Measurements from ENCODE around the gene NHSL1.

Gene NHSL1

DNA sequence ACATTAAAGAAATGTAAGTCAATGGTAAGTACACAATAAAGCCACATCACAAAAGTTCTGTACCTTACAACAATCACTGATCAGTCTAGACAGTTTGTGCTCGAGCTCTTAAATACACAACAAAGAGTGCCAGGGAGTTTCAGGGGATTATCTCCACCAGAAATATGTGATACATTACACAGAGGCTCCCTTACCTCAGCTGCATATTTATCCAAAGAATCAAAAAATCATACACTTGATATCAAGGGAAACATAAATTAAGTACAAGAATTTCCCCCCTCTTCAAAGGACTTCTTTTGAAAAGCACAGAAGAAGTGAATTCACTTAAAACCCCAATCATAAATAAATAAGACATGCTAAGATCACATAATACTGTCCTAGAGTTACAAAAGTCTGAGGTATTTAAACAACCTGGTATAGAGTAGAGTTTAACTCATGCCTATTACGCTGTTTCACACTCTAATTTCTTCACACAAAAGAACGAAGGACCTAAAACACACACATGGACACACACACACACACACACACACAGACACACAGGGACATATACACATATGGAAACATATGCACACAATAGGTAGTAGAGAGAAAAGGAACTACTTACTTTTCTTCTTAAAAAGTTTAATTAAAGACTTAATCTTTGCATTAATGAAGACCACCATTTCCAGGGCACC lies 528 bp downstream of the NHSL1 start:
- ATAC-seq (ENCODE audit: low read depth) (no peak), DNase-seq (ENCODE audit: low spot score in 2 of 2) (no peak)
- H3K9me3 Mint-ChIP-seq = no peaks in the 10 kb centered on the region
- no peak overlapping the region for H3K27ac Mint-ChIP-seq
- H3K4me1 Mint-ChIP-seq = peaks cover 11% of the 10 kb centered on the region
- H3K36me3 Mint-ChIP-seq = no peaks in the 10 kb centered on the region
- peaks cover 19% of the 10 kb centered on the region for H3K27me3 Mint-ChIP-seq
- peak overlapping the region; percentile 44 for H3K4me3 Mint-ChIP-seq

DNA sequence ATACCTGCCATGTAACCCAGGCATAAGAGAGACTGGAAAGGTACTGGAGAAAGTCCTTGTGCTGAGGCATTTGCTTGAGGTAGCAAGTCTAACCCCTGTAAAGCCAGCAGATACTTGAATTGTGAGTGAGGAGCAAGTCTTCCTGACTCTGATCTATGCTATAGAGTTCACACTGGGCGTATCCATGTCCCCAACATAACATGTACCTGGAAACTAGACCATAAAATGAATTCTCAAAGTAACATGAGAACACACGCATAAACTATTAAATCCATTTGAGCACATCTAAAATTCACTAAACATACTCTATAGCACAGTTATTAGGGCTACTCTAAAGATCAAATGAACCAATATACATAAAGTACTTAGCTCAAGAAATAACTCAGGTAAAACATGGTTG lies 2.0 kb downstream of the NHSL1 start:
- Mint-ChIP-seq H3K4me1 (peaks cover 11% of the 10 kb centered on the region), H3K27me3 (peaks cover 21% of the 10 kb centered on the region), H3K27ac (no peak overlapping the region), H3K4me3 (no peak overlapping the region), H3K36me3 (no peaks in the 10 kb centered on the region), H3K9me3 (no peaks in the 10 kb centered on the region)
- ATAC-seq (ENCODE audit: low read depth) (no peak), DNase-seq (ENCODE audit: low spot score in 2 of 2) (no peak)

DNA sequence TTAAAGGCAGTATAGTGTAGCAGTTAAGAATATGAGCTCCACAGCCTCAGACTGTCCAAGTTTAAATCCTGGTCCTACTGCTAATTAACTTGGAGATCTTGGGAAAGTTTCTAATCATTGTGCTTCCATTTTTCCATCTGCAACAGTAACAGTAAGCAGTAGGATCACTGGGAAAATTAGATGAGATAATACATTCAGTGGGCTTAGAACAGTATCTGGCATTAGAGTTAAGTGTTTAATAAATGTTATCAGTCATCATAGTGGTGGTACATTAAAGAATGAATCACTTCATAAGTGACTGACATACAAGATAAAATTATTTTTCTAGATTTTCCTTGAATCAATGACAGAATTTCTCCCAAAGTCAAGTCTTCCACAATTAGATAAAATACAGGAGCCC lies 5.0 kb downstream of the NHSL1 start:
- ATAC-seq (ENCODE audit: low read depth) = no peak
- H3K9me3 Mint-ChIP-seq = no peaks in the 10 kb centered on the region
- peaks cover 19% of the 10 kb centered on the region for H3K27me3 Mint-ChIP-seq
- no peak overlapping the region for H3K4me3 Mint-ChIP-seq
- H3K4me1 Mint-ChIP-seq = peaks cover 2% of the 10 kb centered on the region
- H3K36me3 Mint-ChIP-seq = no peaks in the 10 kb centered on the region
- no peak overlapping the region for H3K27ac Mint-ChIP-seq
- no peak for DNase-seq (ENCODE audit: low spot score in 2 of 2)

DNA sequence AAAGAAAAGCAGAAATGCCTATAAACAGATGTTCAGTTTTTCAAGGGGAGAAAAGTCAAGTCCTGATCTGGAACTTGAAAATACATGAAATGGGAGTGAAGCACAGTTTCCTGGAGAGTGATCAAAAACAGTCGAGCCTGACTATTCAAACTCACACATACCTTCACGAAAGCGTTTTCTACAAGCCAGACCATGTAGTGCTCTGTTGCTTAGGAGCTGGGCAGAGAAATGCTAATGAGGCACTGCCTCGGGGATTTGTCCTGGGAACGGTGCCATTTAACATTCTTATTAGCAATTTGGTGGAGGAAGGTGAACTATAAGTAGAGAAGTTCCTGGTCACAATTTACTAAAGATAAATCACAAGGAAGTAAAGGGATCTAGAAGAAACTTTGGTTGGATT lies 5.9 kb downstream of the NHSL1 start:
- Mint-ChIP-seq H3K4me1 (no peaks in the 10 kb centered on the region), H3K4me3 (no peak overlapping the region), H3K9me3 (no peaks in the 10 kb centered on the region), H3K36me3 (no peaks in the 10 kb centered on the region), H3K27ac (no peak overlapping the region), H3K27me3 (peaks cover 17% of the 10 kb centered on the region)
- DNase-seq (ENCODE audit: low spot score in 2 of 2) (no peak), ATAC-seq (ENCODE audit: low read depth) (no peak)

DNA sequence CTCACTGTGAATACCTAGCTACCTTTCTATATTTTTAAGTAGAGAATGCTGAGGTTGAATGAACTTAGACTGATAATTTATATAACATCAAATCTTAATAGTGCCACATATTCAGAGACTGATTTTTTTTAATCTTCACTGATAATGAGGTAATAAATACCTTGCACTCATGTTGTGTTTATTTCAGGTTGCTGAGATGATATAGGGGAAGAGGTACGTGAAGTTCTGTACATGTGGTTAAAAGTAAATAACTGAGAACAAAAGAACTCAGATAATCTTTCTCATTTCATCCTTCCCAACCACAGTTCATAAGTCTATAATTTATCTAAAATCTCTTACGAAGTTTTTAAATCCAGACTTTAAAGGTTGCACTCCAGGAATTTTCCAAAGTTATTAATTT lies 6.4 kb downstream of the NHSL1 start:
- DNase-seq (ENCODE audit: low spot score in 2 of 2) (no peak), ATAC-seq (ENCODE audit: low read depth) (no peak)
- Mint-ChIP-seq H3K4me1 (no peaks in the 10 kb centered on the region), H3K4me3 (no peak overlapping the region), H3K27ac (no peak overlapping the region), H3K9me3 (no peaks in the 10 kb centered on the region), H3K27me3 (peaks cover 12% of the 10 kb centered on the region), H3K36me3 (no peaks in the 10 kb centered on the region)

DNA sequence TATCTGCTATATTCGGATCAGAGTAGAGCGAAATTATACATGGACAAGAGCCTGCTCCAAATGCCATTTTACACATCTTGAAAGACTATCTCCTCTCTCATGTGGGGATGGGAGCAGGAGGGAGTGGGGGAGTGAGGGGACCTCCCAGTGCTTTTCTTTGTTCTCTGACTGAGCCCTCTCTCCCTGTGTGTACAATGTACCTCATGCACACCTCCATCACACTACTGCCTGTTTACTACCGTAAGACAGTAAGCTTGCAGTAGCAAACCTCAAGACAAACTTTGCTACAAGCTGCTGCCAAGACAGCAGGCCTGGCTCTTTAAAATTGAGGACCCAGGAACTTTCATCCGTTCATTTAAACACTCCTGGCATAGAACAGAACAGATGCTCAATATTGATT lies 7.2 kb downstream of the NHSL1 start:
- H3K27ac Mint-ChIP-seq = no peak overlapping the region
- no peaks in the 10 kb centered on the region for H3K36me3 Mint-ChIP-seq
- H3K4me3 Mint-ChIP-seq = no peak overlapping the region
- no peaks in the 10 kb centered on the region for H3K9me3 Mint-ChIP-seq
- no peaks in the 10 kb centered on the region for H3K4me1 Mint-ChIP-seq
- DNase-seq (ENCODE audit: low spot score in 2 of 2) = no peak
- H3K27me3 Mint-ChIP-seq = peaks cover 10% of the 10 kb centered on the region
- ATAC-seq (ENCODE audit: low read depth) = no peak

DNA sequence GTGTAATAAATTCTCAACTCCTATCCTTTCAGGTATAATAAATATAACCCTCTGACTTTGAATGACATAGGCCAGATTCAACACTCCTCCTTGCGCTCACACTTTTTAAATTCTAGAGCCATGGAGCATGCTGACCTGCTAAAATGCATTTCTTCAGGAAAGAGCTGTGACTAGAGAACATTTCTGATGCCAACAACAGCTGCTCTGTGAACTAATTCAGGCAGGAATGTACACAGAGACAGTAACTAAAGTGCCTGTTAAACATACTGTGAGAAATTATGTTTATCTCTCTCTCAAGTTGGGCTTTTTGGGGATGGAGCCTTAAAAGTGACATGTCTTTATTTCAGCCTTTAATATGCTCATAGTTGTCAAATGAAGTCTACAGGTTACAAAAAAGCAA lies 8.3 kb downstream of the NHSL1 start:
- DNase-seq (ENCODE audit: low spot score in 2 of 2) (no peak), ATAC-seq (ENCODE audit: low read depth) (no peak)
- Mint-ChIP-seq H3K4me1 (no peaks in the 10 kb centered on the region), H3K9me3 (no peaks in the 10 kb centered on the region), H3K36me3 (no peaks in the 10 kb centered on the region), H3K27me3 (peaks cover 13% of the 10 kb centered on the region), H3K4me3 (no peak overlapping the region), H3K27ac (no peak overlapping the region)

DNA sequence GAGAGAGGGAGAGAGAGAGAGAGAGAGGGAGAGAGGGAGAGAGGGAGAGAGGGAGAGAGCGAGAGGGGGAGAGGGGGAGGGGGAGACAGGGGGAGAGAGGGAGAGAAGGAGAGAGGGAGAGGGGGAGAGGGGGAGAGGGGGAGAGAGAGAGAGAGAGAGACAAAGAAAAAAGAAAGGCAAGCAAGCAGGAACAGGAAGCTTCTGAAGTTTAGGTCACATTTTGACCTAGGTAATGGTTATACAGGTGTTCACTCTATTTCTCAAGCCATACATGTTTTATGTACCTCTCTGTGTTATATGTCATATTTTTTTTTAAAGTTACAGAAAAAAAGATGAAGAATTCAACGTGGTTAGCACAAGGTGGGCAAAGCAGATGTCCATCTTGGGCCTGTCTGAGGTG lies 9.4 kb downstream of the NHSL1 start:
- no peak overlapping the region for H3K27ac Mint-ChIP-seq
- H3K27me3 Mint-ChIP-seq = peaks cover 16% of the 10 kb centered on the region
- ATAC-seq (ENCODE audit: low read depth) (no peak), DNase-seq (ENCODE audit: low spot score in 2 of 2) (no peak)
- H3K36me3 Mint-ChIP-seq = no peaks in the 10 kb centered on the region
- no peaks in the 10 kb centered on the region for H3K4me1 Mint-ChIP-seq
- H3K4me3 Mint-ChIP-seq = no peak overlapping the region
- H3K9me3 Mint-ChIP-seq = no peaks in the 10 kb centered on the region

DNA sequence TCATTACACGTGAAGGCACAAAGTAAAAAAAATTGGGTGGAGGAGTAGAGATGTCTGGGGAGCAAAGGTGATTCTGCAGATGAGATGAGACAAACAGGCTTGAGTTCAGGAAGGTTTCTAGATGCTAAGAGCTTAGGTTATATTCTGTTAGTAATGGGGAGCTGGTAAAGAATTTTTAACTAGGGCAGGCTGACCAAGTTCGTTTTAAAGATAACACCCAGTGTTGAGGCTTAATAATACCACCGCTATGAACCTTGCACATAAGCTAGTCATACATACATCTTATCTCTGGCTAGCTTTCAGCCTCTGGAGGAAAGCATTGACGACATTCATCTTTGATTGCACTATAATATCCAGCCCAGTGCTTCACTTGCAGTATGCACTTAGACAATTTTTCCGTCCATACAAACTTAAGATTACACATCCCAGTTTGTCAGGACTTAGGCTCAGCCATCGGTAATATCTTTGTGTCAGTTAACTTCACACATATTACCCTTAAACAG lies 12.1 kb downstream of the NHSL1 start:
- H3K27ac Mint-ChIP-seq = no peak overlapping the region
- peaks cover 14% of the 10 kb centered on the region for H3K27me3 Mint-ChIP-seq
- H3K4me3 Mint-ChIP-seq = no peak overlapping the region
- H3K9me3 Mint-ChIP-seq = no peaks in the 10 kb centered on the region
- DNase-seq (ENCODE audit: low spot score in 2 of 2) (no peak), ATAC-seq (ENCODE audit: low read depth) (no peak)
- no peaks in the 10 kb centered on the region for H3K36me3 Mint-ChIP-seq
- H3K4me1 Mint-ChIP-seq = no peaks in the 10 kb centered on the region

DNA sequence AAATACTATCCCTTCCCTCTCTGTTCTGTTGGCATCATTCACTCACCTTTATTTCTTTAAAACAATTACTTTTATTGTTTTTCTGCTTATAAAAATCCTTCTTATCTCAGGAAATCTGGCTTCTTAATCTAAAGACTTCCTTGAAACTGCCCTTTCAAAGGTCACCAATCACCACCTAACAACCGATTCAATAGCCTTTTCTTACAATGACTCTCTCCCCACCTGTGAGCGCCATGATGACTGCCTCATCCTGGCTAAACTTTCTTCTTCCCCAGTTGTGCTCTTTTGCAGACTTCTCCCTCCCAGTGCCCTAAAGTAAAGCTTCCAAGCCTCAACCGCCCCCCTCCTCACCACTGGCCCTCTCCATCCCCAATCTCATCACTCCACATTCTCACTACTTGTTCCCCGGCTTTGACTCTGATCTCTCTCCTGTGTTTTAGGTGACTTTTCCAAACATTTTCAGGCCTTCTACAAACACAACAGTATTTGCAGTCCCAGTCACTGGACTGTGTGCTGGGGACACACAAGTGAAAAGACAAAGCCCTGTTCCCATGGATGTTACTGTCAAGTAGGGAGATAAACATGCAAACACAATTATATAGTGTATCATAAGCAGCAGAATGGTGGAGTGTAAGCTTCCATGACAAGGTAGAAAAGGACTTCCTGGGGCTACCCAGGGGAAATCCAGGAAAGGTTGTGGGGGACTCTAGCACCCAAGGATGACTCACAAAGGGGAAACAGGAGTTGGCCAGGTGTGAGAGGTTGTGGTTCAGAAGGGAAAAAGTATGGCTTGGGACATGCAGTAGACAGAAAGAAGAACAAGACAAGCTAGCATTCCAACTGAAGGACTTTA lies 12.8 kb downstream of the NHSL1 start:
- H3K4me3 Mint-ChIP-seq = no peak overlapping the region

DNA sequence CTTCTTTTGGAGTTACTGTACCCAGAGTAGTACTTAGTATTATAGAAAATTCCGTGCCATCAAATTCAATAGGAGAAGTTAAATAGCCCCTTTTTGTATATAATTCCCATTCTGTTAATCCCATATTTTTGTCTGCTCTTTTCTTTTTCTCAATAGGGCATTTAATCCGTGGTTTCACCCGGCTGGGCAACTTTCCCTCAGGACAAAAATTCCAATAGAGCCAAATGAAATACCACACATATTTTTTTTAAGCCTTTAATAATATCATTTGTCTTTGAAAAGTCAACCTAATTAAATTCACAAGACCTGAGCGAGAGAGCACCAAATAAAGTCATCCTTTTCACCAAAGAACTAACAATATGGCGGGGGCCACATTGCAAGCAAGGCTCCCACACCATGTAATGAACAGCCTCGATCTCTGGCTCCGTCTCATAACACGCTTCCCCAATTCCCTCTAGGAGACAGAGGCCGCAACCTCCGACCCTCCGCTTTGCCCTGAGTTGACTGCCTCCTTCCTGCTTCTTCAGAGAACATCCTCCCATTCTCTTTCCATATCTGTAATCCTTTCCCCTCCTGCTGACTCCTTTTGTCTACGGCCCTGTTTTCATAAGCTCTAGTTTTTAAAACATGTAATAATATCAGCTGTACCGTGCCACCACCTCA lies 13.6 kb downstream of the NHSL1 start:
- Mint-ChIP-seq H3K27me3 (peaks cover 13% of the 10 kb centered on the region), H3K9me3 (no peaks in the 10 kb centered on the region), H3K36me3 (no peaks in the 10 kb centered on the region), H3K27ac (no peak overlapping the region), H3K4me1 (no peaks in the 10 kb centered on the region), H3K4me3 (no peak overlapping the region)
- ATAC-seq (ENCODE audit: low read depth) = no peak
- no peak for DNase-seq (ENCODE audit: low spot score in 2 of 2)

More for the DNA sequence above, 12.8 kb downstream of the NHSL1 start:
- Mint-ChIP-seq H3K36me3 (no peaks in the 10 kb centered on the region), H3K4me1 (no peaks in the 10 kb centered on the region), H3K9me3 (no peaks in the 10 kb centered on the region), H3K27me3 (peaks cover 13% of the 10 kb centered on the region), H3K27ac (no peak overlapping the region)
- DNase-seq (ENCODE audit: low spot score in 2 of 2) (no peak), ATAC-seq (ENCODE audit: low read depth) (no peak)

DNA sequence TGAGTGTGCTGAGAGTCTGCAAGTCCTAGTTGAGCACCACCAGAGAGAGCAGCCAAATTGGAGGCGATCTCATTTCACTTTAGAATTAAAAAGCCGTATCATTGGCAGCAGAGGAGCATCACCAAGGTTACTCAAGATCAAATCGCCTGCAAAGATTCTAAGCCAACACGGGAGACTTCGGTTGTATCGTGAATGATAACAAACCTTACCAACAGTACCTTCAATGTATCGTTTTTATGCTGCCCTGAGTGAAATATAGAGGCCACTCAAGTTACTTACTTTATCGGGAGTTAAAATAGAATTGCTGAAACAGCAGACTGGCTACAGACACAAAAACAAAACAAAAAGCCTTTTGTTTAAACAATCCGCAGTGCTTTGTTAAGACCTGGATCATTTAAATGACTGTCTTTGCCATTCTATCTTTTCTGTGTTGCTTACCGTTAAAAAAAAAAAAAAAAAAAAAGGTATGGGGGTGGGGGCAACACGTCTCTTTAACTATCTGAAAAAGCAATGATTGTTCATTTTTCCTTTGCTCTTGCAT lies 14.2 kb downstream of the NHSL1 start:
- Mint-ChIP-seq H3K9me3 (no peaks in the 10 kb centered on the region), H3K27me3 (peaks cover 13% of the 10 kb centered on the region), H3K4me3 (no peak overlapping the region), H3K4me1 (no peaks in the 10 kb centered on the region), H3K27ac (no peak overlapping the region), H3K36me3 (no peaks in the 10 kb centered on the region)
- DNase-seq (ENCODE audit: low spot score in 2 of 2) (no peak), ATAC-seq (ENCODE audit: low read depth) (no peak)

DNA sequence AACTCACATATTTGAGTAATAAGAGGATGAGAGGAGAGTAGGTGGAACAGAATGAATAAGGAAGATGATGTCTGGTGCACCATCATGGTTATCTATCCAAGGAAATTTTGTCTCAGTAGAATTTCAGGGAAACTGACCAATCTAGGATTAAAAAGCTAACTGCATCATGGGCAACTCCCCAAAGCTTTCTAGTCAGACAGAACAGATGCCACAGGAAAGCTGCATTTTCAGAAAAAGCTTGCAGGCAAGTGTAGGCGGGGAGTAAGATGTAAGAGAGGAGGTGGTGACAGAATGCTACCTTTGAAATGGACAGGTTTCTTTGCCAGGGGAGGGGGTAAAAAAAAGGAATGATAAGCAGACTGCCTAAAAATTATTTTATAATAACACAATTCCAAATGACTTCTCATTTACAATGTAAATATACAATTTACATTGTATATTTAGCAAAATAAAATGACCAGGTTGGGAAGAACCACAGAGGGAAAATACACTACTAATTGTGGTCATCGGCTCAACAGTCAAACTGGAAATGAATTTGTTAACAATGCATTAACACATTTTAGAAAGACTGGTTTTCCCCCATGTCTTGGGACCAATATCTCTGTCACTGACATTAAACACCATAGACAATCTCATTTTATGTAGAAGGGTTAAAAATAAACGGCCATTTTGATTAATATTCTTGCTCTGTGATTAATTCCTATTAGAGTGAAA lies 15.1 kb downstream of the NHSL1 start:
- Mint-ChIP-seq H3K27ac (no peak overlapping the region), H3K27me3 (peaks cover 13% of the 10 kb centered on the region), H3K4me3 (no peak overlapping the region), H3K4me1 (no peaks in the 10 kb centered on the region), H3K9me3 (no peaks in the 10 kb centered on the region), H3K36me3 (no peaks in the 10 kb centered on the region)
- no peak for DNase-seq (ENCODE audit: low spot score in 2 of 2)
- ATAC-seq (ENCODE audit: low read depth) = no peak

Measured in memory B cell (primary cell).